SK-N-SH treated with all-trans-retinoic acid at 6 μM for 48 hours (cell line): ENCODE results near the gene PGR.

Source experiments
- ARNTL ChIP-seq: fragments of 450-650 bp; formaldehyde crosslinking; IDR thresholded peaks from 2 replicates; pipeline ENCODE4 v1.5.0; 2020; ENCODE audit warnings: low read depth, mild to moderate bottlenecking, moderate library complexity, borderline replicate concordance
- CSRNP3 ChIP-seq: fragments of 250-450 bp; sonication (Bioruptor Pico); IDR thresholded peaks from 2 replicates; pipeline ENCODE4 v1.5.1; 2021; ENCODE audit warnings: mild to moderate bottlenecking, moderate library complexity
- ESRRG ChIP-seq: fragments of 250-450 bp; sonication (Bioruptor Pico); IDR thresholded peaks from 2 replicates; pipeline ENCODE4 v1.6.1; 2021; ENCODE audit warnings: mild to moderate bottlenecking
- POU6F1 ChIP-seq: fragments of 250-450 bp; sonication (Bioruptor Pico); IDR thresholded peaks from 2 replicates; pipeline ENCODE4 v1.8.0; 2021; ENCODE audit warnings: low read depth, mild to moderate bottlenecking, moderate library complexity, borderline replicate concordance
- SNAI2 ChIP-seq: fragments of 250-450 bp; sonication (Bioruptor Pico); IDR thresholded peaks from 2 replicates; pipeline ENCODE4 v1.5.0; 2020; ENCODE audit warnings: mild to moderate bottlenecking, moderate library complexity
- TOX ChIP-seq: fragments of 250-450 bp; sonication (Bioruptor Pico); IDR thresholded peaks from 2 replicates; pipeline ENCODE4 v1.8.0; 2021; ENCODE audit warnings: mild to moderate bottlenecking, moderate library complexity, borderline replicate concordance
- ZC3H10 ChIP-seq: fragments of 250-450 bp; sonication (Bioruptor Pico); IDR thresholded peaks from 2 replicates; pipeline ENCODE4 v1.5.1; 2021; ENCODE audit warnings: mild to moderate bottlenecking, moderate library complexity
- ZFP3 ChIP-seq: fragments of 250-450 bp; sonication (Bioruptor Pico); IDR thresholded peaks from 2 replicates; pipeline ENCODE4 v1.5.0; 2020; ENCODE audit warnings: mild to moderate bottlenecking, moderate library complexity
- TF ChIP-seq, protein P1 (sequence below): fragments of 250-450 bp; sonication (Bioruptor Pico); IDR thresholded peaks from 2 replicates; pipeline ENCODE4 v1.8.0; 2020; ENCODE audit warnings: mild to moderate bottlenecking, moderate library complexity, borderline replicate concordance
- TF ChIP-seq, protein P2 (sequence below): fragments of 250-450 bp; sonication (Bioruptor Pico); IDR thresholded peaks from 2 replicates; pipeline ENCODE4 v1.5.1; 2020; ENCODE audit warnings: low read depth, mild to moderate bottlenecking, moderate library complexity

- TF ChIP-seq ESRRG (CRISPR knock-in tag) (no peak), ZFP3 (no peak), POU6F1 (no peak), CSRNP3 (no peak), ZC3H10 (no peak), SNAI2 (CRISPR knock-in tag) (no peak), TOX (CRISPR knock-in tag) (no peak), ARNTL (CRISPR knock-in tag) (no peak)
- TF ChIP-seq, protein P1, sequence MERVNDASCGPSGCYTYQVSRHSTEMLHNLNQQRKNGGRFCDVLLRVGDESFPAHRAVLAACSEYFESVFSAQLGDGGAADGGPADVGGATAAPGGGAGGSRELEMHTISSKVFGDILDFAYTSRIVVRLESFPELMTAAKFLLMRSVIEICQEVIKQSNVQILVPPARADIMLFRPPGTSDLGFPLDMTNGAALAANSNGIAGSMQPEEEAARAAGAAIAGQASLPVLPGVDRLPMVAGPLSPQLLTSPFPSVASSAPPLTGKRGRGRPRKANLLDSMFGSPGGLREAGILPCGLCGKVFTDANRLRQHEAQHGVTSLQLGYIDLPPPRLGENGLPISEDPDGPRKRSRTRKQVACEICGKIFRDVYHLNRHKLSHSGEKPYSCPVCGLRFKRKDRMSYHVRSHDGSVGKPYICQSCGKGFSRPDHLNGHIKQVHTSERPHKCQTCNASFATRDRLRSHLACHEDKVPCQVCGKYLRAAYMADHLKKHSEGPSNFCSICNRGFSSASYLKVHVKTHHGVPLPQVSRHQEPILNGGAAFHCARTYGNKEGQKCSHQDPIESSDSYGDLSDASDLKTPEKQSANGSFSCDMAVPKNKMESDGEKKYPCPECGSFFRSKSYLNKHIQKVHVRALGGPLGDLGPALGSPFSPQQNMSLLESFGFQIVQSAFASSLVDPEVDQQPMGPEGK (CRISPR knock-in tag), result no peak
- TF ChIP-seq, protein P2, sequence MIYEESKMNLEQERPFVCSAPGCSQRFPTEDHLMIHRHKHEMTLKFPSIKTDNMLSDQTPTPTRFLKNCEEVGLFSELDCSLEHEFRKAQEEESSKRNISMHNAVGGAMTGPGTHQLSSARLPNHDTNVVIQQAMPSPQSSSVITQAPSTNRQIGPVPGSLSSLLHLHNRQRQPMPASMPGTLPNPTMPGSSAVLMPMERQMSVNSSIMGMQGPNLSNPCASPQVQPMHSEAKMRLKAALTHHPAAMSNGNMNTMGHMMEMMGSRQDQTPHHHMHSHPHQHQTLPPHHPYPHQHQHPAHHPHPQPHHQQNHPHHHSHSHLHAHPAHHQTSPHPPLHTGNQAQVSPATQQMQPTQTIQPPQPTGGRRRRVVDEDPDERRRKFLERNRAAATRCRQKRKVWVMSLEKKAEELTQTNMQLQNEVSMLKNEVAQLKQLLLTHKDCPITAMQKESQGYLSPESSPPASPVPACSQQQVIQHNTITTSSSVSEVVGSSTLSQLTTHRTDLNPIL, result no peak
These were observed 40.3 kb upstream of the PGR start for GRCh38 chr11:101169944-101170343.
